Ovary (tissue), 3 donors: ENCODE data around the gene HBA2.

Experiments
- EP300 ChIP-seq: sonication (generic); formaldehyde crosslinking; IDR thresholded peaks from one replicate; pipeline ENCODE4 v1.6.1; 2017; ENCODE audit warnings: antibody characterized with exemption
- POLR2A ChIP-seq: fragments of 450-650 bp; IDR thresholded peaks from one replicate; pipeline ENCODE4 v1.6.1; 2017; ENCODE audit warnings: antibody characterized with exemption, mild to moderate bottlenecking, moderate library complexity
- TF ChIP-seq, protein P1 (sequence below), 3 donors: fragments of 450-650 bp in 2 of 3; fragments of 200-600 bp in 1 of 3; IDR thresholded peaks; one replicate each; pipeline versions ENCODE4 v1.5.1 to v1.8.0; 2016 to 2022; ENCODE audit warnings: antibody characterized with exemption in 3 of 3, mild to moderate bottlenecking in 1 of 3
- donor health status: DM: no; HTN: no; CAD: no.

DNA sequence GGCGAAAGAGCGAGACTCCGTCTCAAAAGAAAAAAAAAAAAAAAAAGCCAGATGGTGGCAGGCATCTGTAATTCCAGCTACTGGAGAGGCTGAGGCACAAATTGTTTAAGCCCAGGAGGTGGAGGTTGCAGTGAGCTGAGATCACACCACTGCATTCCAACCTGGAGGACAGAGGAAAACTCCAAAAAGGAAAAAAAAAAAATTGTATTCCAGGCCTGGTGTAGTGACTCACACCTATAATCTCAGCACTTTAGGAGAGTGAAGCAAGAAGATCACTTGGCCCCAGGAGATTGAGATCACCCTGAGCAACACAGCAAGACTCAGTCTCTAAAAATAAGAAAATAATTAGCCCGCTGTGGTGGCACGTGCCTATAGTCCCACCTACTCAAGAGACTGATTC lies 27.7 kb downstream of the HBA2 start:
- TF ChIP-seq, protein P1, sequence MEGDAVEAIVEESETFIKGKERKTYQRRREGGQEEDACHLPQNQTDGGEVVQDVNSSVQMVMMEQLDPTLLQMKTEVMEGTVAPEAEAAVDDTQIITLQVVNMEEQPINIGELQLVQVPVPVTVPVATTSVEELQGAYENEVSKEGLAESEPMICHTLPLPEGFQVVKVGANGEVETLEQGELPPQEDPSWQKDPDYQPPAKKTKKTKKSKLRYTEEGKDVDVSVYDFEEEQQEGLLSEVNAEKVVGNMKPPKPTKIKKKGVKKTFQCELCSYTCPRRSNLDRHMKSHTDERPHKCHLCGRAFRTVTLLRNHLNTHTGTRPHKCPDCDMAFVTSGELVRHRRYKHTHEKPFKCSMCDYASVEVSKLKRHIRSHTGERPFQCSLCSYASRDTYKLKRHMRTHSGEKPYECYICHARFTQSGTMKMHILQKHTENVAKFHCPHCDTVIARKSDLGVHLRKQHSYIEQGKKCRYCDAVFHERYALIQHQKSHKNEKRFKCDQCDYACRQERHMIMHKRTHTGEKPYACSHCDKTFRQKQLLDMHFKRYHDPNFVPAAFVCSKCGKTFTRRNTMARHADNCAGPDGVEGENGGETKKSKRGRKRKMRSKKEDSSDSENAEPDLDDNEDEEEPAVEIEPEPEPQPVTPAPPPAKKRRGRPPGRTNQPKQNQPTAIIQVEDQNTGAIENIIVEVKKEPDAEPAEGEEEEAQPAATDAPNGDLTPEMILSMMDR (IDR thresholded peaks at IDR 0.05) = no peak
- TF ChIP-seq POLR2A = no peak
- no peak for TF ChIP-seq EP300
